Measurements from ENCODE around the gene NPIPA7.
"Not testable (repeated sequence)": the region's sequence is repeated elsewhere in the genome, so short reads cannot be mapped to it uniquely, and the experiment has no call there.

NPIPA7 gene

GRCh38 chr16:16425146-16425545 lies 46.2 kb downstream of the NPIPA7 start:
- not testable (repeated sequence) for DNase-seq

DNA sequence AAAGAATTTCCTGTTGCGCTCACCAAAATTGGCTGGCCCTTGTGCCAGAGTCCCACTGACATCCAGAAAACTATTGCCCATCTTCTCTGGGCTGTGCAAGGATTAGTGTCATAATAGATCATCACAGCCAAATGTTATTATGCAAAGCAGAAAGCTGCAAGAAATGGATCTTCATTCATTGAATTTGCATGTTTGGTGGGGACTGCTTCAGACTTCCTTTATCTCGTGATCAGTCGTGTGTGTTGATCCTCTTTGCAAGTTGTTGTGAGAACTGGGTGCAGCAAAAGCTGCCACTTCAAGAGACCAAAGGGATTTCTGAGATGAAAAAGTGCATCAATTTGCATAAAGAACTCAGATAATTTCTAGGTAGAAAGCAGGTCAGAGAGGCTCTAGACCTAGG lies 52.2 kb downstream of the NPIPA7 start:
- not testable (repeated sequence) for DNase-seq

DNA sequence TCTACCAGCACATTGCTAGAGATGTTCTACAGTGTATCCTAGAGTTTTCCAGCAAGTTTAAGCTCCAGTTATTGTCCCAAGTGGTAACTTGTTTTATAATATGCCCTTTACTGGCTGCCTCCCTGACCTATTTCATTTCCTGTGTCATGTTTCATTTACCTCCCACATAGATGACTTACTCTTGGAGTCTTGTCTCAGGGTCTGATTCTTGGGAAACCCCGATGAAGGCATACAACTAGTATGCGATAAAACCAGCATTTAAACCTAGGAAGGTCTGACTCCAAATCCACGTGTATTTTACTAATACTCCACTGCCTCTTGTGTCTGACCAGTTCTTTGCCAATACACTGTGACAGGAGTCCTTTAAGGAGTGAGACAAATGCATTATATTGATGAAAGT lies 55.8 kb downstream of the NPIPA7 start:
- not testable (repeated sequence) for DNase-seq

DNA sequence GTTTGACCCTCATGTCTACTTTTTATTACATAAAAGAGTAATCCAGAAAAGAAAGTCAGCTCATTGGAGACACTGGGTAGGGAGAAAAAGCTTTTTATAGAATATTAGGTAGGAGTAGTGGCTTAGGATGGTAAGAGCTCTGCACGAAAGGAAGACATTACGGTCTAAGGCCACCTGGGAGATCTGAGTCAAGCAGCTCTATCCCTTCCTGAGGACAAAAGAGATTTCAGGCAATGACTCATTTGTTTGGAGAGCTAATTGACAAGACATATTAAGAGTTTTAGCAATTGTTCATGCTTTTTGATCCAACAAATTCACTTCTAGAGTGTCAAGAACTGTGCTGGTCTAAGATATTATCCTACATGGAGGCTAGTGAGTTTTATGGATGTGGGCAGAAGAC lies 62.5 kb downstream of the NPIPA7 start:
- DNase-seq: not testable (repeated sequence)

All from NCI-H2081 treated with DMSO at 0.1 percent for 48 hours (cell line).